Esophagus mucosa (tissue), 1 donor: ENCODE measurements around the gene FH. TPM values are rescaled to one million over a fixed set of nuclear protein-coding genes. Genes with fewer than 3 reads are reported as not detected.

ENCODE experiments used
- ATAC-seq: fragments of 200-7000 bp; cut with Tn5 transposase; one replicate; pipeline ENCODE4 v1.9.1; 2020
- total RNA-seq: library from RNA; stranded (reverse); gene quantifications from one replicate; pipeline ENCODE4 v1.2.4, GENCODE V29; 2023
- donor health status: DM: yes; HTN: yes; CAD: no.

Gene FH
- total RNA-seq, 1 donor from 2014 or later = 54.8 TPM

DNA sequence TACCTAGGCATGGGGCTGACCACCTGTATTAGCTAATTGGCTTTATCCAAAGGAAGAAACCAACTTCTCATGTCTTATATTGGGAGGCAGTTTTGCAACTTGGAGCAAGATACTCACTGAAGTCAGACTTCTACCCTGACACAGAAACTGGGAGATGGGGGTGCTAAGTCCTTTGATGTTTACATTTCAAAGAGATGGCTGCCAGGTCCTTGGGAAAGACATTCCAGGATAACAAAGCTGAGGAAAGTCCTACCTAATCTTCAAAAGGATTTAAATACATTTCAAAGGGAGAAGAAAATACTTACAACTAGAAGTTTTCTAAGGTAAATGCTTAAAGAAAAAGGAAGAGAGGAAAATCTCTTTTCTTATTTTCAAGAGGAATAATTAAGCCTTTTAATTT, 62.1 kb downstream of the FH start:
- ATAC-seq = no peak

DNA sequence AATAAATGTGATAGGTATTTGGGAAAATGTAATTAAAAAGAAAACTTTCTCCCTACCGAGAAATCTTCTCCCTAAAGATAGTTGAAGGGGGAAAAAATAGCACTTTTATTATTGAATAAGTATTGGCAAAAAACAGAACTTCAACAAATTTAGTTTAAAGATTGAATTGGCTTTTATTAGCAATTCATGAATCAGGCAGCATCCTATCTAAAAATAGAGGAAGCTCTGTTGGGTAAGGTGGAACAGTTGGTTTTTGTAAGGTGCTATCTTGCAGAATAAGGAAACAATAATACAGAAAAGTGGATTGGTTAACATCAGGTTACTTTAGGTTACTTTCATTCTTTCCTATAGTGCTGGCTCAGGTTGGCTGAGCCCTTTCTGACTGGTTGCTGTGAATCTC, 62.8 kb downstream of the FH start:
- ATAC-seq = no peak

DNA sequence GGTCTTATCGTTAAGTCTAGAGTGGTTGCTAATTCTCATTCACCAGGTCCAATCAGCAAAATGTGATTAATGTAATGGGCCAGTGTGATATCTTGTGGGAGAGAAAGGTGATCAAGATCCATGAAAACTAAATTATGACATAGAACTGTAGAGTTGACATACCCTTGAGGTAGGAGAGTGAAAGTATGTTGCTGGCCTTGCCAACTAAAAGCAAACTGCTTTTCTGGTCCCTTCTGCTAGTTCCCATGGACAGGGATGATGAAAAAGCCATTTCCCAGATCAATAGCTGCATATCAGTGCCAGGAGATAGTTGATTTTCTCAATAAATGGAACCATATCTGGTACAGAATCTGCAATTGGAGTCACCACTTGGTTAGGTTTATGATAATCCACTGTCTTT, 65.8 kb downstream of the FH start:
- ATAC-seq = no peak

DNA sequence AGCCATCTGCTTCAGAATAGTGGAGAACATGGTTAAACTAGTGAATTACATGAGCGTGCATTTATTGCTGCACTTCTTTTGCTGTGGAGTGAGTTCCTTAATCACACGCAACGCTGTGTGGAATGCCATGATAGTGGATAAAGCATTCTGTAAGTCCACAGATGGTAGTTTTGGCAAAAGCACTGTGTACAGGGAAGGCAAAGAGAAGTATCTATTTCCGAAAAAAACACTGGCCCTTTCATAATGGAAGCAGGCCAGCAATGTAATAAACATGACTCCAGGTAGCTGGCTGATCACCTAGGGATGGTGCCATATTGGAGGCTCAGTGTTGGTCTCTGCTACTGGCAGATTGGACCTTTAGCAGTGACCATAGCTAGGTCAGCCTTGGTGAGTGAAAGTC, 67.6 kb downstream of the FH start:
- no peak for ATAC-seq

Other genes with a start within 250 kb of the FH start
- gene RGS7, start 162.6 kb downstream of the FH start, total RNA-seq = not detected
- gene KMO, start 12.6 kb upstream of the FH start, total RNA-seq = 0.12 TPM
- gene CHML, start 120.6 kb upstream of the FH start, total RNA-seq = 4.1 TPM
- 11.0 TPM for gene OPN3, start 120.6 kb upstream of the FH start, total RNA-seq
- not detected for gene WDR64, start 132.5 kb upstream of the FH start, total RNA-seq